K562 (cell line): ENCODE results near the gene DAPK1. TPM values are rescaled to one million over a fixed set of nuclear protein-coding genes. Genes with fewer than 3 reads are reported as not detected.

Source experiments
- ARID2 ChIP-seq: fragments of 450-650 bp; IDR thresholded peaks from 2 replicates; pipeline ENCODE4 v1.6.1; 2017; ENCODE audit warnings: antibody characterized with exemption, mild to moderate bottlenecking
- CHD2 ChIP-seq: IDR thresholded peaks from 2 replicates; pipeline ENCODE4 v1.6.1; 2011; ENCODE audit warnings: low read depth, low read length
- CREM ChIP-seq: IDR thresholded peaks from 2 replicates; pipeline ENCODE4 v1.6.1; 2014; ENCODE audit warnings: antibody characterized with exemption, low read depth
- E2F3 ChIP-seq: fragments of 250-450 bp; sonication (Bioruptor Pico); IDR thresholded peaks from 2 replicates; pipeline ENCODE4 v1.4.0; 2020; ENCODE audit warnings: mild to moderate bottlenecking
- GABPA ChIP-seq: fragments of 200-800 bp; sonication (Bioruptor generic); conservative IDR thresholded peaks from 2 replicates; pipeline ENCODE4 v1.6.1; 2016; ENCODE audit warnings: low read depth, missing genetic modification characterization, missing compliant biosample characterization
- JUN ChIP-seq, 2 experiments: sonication (generic) in 1 of 2; formaldehyde crosslinking in 1 of 2; IDR thresholded peaks; 2 replicates each; pipeline versions ENCODE4 v1.6.1 to v1.8.0; 2012 to 2022; ENCODE audit warnings: borderline replicate concordance in 2 of 2, mild to moderate bottlenecking in 2 of 2, improper control_type of control experiment in 1 of 2, low read depth in 1 of 2, low read length in 1 of 2, missing genetic modification reagents in 1 of 2
- KAT2B ChIP-seq: IDR thresholded peaks from one replicate; pipeline ENCODE4 v1.6.1; 2012; ENCODE audit warnings: low read depth, mild to moderate bottlenecking, control low read depth, inconsistent platforms, low read length, moderate library complexity
- KDM1A ChIP-seq, 2 experiments: fragments of 450-650 bp; IDR thresholded peaks; 2 replicates each; pipeline ENCODE4 v1.6.1; 2016; ENCODE audit warnings: mild to moderate bottlenecking in 2 of 2
- MEF2D ChIP-seq: conservative IDR thresholded peaks from 2 replicates; pipeline ENCODE4 v1.6.1; 2016; ENCODE audit warnings: low read depth, missing genetic modification characterization, missing compliant biosample characterization
- MLLT1 ChIP-seq, 2 experiments: fragments of 450-650 bp; IDR thresholded peaks; 2 replicates each; pipeline ENCODE4 v1.6.1; 2016
- MYBL2 ChIP-seq, 2 experiments: fragments of 450-650 bp in 1 of 2; sonication (generic) in 1 of 2; formaldehyde crosslinking in 1 of 2; IDR thresholded peaks; 2 replicates each; pipeline versions ENCODE4 v1.6.1 to v1.8.1; 2017 to 2022; ENCODE audit warnings: borderline replicate concordance in 1 of 2, inconsistent platforms in 1 of 2, low read depth in 1 of 2, mild to moderate bottlenecking in 1 of 2, missing genetic modification reagents in 1 of 2, moderate library complexity in 1 of 2
- MYNN ChIP-seq, 2 experiments: sonication (generic); formaldehyde crosslinking in 1 of 2; IDR thresholded peaks; 2 replicates each; pipeline versions ENCODE4 v1.5.0 to v1.6.1; 2016 to 2020; ENCODE audit warnings: antibody characterized with exemption in 1 of 2, missing genetic modification reagents in 1 of 2
- PHB2 ChIP-seq: fragments of 450-650 bp; IDR thresholded peaks from 2 replicates; pipeline ENCODE4 v1.6.1; 2017; ENCODE audit warnings: low read depth
- RBM25 ChIP-seq: fragments of 200-400 bp; formaldehyde crosslinking; IDR thresholded peaks from 2 replicates; pipeline ENCODE4 v1.6.1; 2018; ENCODE audit warnings: low read length, low read depth, moderate library complexity; ENCODE audit not compliant: severe bottlenecking
- SMAD3 ChIP-seq: fragments of 450-650 bp; formaldehyde crosslinking; conservative IDR thresholded peaks from 2 replicates; pipeline ENCODE4 v1.4.0; 2020; ENCODE audit warnings: mild to moderate bottlenecking
- ZBTB1 ChIP-seq: sonication (generic); formaldehyde crosslinking; IDR thresholded peaks from 2 replicates; pipeline ENCODE4 v1.8.1; 2023; ENCODE audit warnings: missing genetic modification reagents, low read depth, mild to moderate bottlenecking, borderline replicate concordance
- ZNF407 ChIP-seq: fragments of 450-650 bp; IDR thresholded peaks from 2 replicates; pipeline ENCODE4 v1.6.1; 2016; ENCODE audit warnings: low read depth
- ZNF511 ChIP-seq: sonication (generic); formaldehyde crosslinking; IDR thresholded peaks from 2 replicates; pipeline ENCODE4 v1.8.0; 2022; ENCODE audit warnings: mild to moderate bottlenecking, missing genetic modification reagents
- polyA plus RNA-seq, 8 experiments: library from polyadenylated mRNA; depleted of rRNA in 4 of 8; stranded (reverse) in 5 of 8; unstranded in 3 of 8; fragments of >200 nt; fragmentation: Nextera tagmentation in 2 of 8; fragmentation: Illumina TruSeq in 1 of 8; extraction: Ambion mirVana in 2 of 8; extraction: Trizol in 1 of 8; gene quantifications; 2 replicates each; pipeline versions ENCODE4 v1.2.1 to v1.2.3, GENCODE V29; 2011 to 2014; ENCODE audit warnings: inconsistent platforms in 1 of 8, missing spikeins in 1 of 8
- total RNA-seq, 7 experiments: library from RNA; depleted of rRNA in 6 of 7; stranded (reverse); fragments of >200 nt in 6 of 7; fragmentation: Illumina TruSeq in 2 of 7; extraction: Trizol in 2 of 7; gene quantifications; 2 replicates each; pipeline versions ENCODE4 v1.2.1 to v1.2.3, GENCODE V29; 2011 to 2021; ENCODE audit warnings: low replicate concordance in 1 of 7

DAPK1 gene
- total and polyA plus RNA-seq, 9 of the 15 experiments (the other 6 are each of a cell fraction or from before 2014, with no cell fraction given) = 1.7 to 26.4 (median 15.8) TPM

- TF ChIP-seq ZNF407 (no peak; the same call in 1 of the 2 replicates), MEF2D (0 out of 2 replicates have a peak, but pooled peaks have one; percentile 30), PHB2 (peak; percentile 54; the same call in 1 of the 2 replicates), ARID2 (0 out of 2 replicates have a peak, but pooled peaks have one; percentile 55), RBM25 (no peak), E2F3 (CRISPR knock-in tag) (no peak), GABPA (no peak), ZBTB1 (CRISPR knock-in tag) (no peak), MYNN (IDR thresholded peaks at IDR 0.05) (0 out of 2 replicates have a peak, but pooled peaks have one; percentile 0), MYNN (CRISPR knock-in tag; IDR thresholded peaks at IDR 0.05) (no peak), JUN (IDR thresholded peaks at IDR 0.05; ENCODE audit: borderline replicate concordance, low read depth, low read length) (no peak), JUN (CRISPR knock-in tag; IDR thresholded peaks at IDR 0.05; ENCODE audit: borderline replicate concordance) (no peak), ZNF511 (CRISPR knock-in tag) (no peak), CHD2 (no peak), CREM (no peak), MLLT1 (IDR thresholded peaks at IDR 0.05) (peak in 1 of 2 experiments; percentile 78; a peak in 1 of 4 replicates), MYBL2 (IDR thresholded peaks at IDR 0.05; ENCODE audit: low read depth) (peak; percentile 38; the same call in 1 of the 2 replicates), MYBL2 (CRISPR knock-in tag; IDR thresholded peaks at IDR 0.05; ENCODE audit: borderline replicate concordance) (no peak), SMAD3 (CRISPR knock-in tag) (no peak), KAT2B (no peak), KDM1A (IDR thresholded peaks at IDR 0.05) (peak in 1 of 2 experiments; percentile 62; a peak in 1 of 4 replicates)
Observed at GRCh38 chr9:87712801-87713277, 215.2 kb downstream of the DAPK1 start (continued).
